ENCODE measurements around the gene SCFD2.
A peak's percentile ranks its signal among the peaks of the same experiment; 100 is the strongest.

SCFD2 gene

GRCh38 chr4:52983563-52984303 is 382.1 kb downstream of the SCFD2 start:
- H3K4me3 ChIP-seq (ENCODE audit: low read depth, low read length): no peak overlapping the region
- no peak for DNase-seq (ENCODE audit: low read depth)

- no peak for DNase-seq (ENCODE audit: low read depth)
- no peak overlapping the region for H3K4me3 ChIP-seq (ENCODE audit: low read depth, low read length)
These were observed 382.9 kb downstream of the SCFD2 start for GRCh38 chr4:52982946-52983340.

- H3K4me3 ChIP-seq (ENCODE audit: low read depth, low read length): no peak overlapping the region
- no peak for DNase-seq (ENCODE audit: low read depth)
These were observed 383.5 kb downstream of the SCFD2 start for GRCh38 chr4:52982255-52982945.

- no peak for DNase-seq (ENCODE audit: low read depth)
- H3K4me3 ChIP-seq (ENCODE audit: low read depth, low read length): no peak overlapping the region
These were observed 385.9 kb downstream of the SCFD2 start for GRCh38 chr4:52979821-52980590.

- no peak for DNase-seq (ENCODE audit: low read depth)
- no peak overlapping the region for H3K4me3 ChIP-seq (ENCODE audit: low read depth, low read length)
These were observed 386.8 kb downstream of the SCFD2 start for GRCh38 chr4:52979020-52979419.

- no peak for DNase-seq (ENCODE audit: low read depth)
- no peak overlapping the region for H3K4me3 ChIP-seq (ENCODE audit: low read depth, low read length)
These were observed 388.6 kb downstream of the SCFD2 start for GRCh38 chr4:52977252-52977651.

GRCh38 chr4:52976523-52977230 is 389.2 kb downstream of the SCFD2 start:
- H3K4me3 ChIP-seq (ENCODE audit: low read depth, low read length): no peak overlapping the region
- no peak for DNase-seq (ENCODE audit: low read depth)

GRCh38 chr4:52968691-52969090 is 397.2 kb downstream of the SCFD2 start:
- no peak for DNase-seq (ENCODE audit: low read depth)
- no peak overlapping the region for H3K4me3 ChIP-seq (ENCODE audit: low read depth, low read length)

- no peak overlapping the region for H3K4me3 ChIP-seq (ENCODE audit: low read depth, low read length)
- no peak for DNase-seq (ENCODE audit: low read depth)
These were observed 397.6 kb downstream of the SCFD2 start for GRCh38 chr4:52968241-52968640.

- no peak for DNase-seq (ENCODE audit: low read depth)
These were observed 399.1 kb downstream of the SCFD2 start for GRCh38 chr4:52966781-52967180.

GRCh38 chr4:52966172-52966571 is 399.7 kb downstream of the SCFD2 start:
- no peak overlapping the region for H3K4me3 ChIP-seq (ENCODE audit: low read depth, low read length)
- no peak for DNase-seq (ENCODE audit: low read depth)

More at GRCh38 chr4:52966781-52967180, 399.1 kb downstream of the SCFD2 start:
- no peak overlapping the region for H3K4me3 ChIP-seq (ENCODE audit: low read depth, low read length)

GRCh38 chr4:52964561-52965101 is 401.2 kb downstream of the SCFD2 start:
- DNase-seq (ENCODE audit: low read depth): no peak
- H3K4me3 ChIP-seq (ENCODE audit: low read depth, low read length): no peak overlapping the region

GRCh38 chr4:52964011-52964410 is 401.9 kb downstream of the SCFD2 start:
- DNase-seq (ENCODE audit: low read depth): no peak
- no peak overlapping the region for H3K4me3 ChIP-seq (ENCODE audit: low read depth, low read length)

GRCh38 chr4:52962721-52963120 is 403.1 kb downstream of the SCFD2 start:
- no peak overlapping the region for H3K4me3 ChIP-seq (ENCODE audit: low read depth, low read length)
- DNase-seq (ENCODE audit: low read depth): no peak

GRCh38 chr4:52961666-52962412 is 404.0 kb downstream of the SCFD2 start:
- no peak overlapping the region for H3K4me3 ChIP-seq (ENCODE audit: low read depth, low read length)
- no peak for DNase-seq (ENCODE audit: low read depth)

GRCh38 chr4:52959541-52959940 is 406.3 kb downstream of the SCFD2 start:
- no peak overlapping the region for H3K4me3 ChIP-seq (ENCODE audit: low read depth, low read length)
- DNase-seq (ENCODE audit: low read depth): peak; percentile 32

- H3K4me3 ChIP-seq (ENCODE audit: low read depth, low read length): no peak overlapping the region
- no peak for DNase-seq (ENCODE audit: low read depth)
These were observed 407.8 kb downstream of the SCFD2 start for GRCh38 chr4:52957835-52958631.

- H3K4me3 ChIP-seq (ENCODE audit: low read depth, low read length): no peak overlapping the region
- peak; percentile 63 for DNase-seq (ENCODE audit: low read depth)
These were observed 408.6 kb downstream of the SCFD2 start for GRCh38 chr4:52957220-52957686.
